Panc1 (cell line): ENCODE results near the gene SHF.

Experiments used
- POLR2AphosphoS5 ChIP-seq: IDR thresholded peaks from 2 replicates; pipeline ENCODE4 v1.6.1; 2012; ENCODE audit warnings: mild to moderate bottlenecking, low read depth, low read length, moderate library complexity
- TF ChIP-seq, protein P1 (sequence below), 2 experiments: IDR thresholded peaks; 2 replicates each; pipeline ENCODE4 v1.6.1; 2011 to 2012; ENCODE audit warnings: low read depth in 2 of 2, control low read depth in 1 of 2, low read length in 1 of 2, mild to moderate bottlenecking in 1 of 2, moderate library complexity in 1 of 2; ENCODE audit not compliant: insufficient read depth in 1 of 2
- TF ChIP-seq, protein P2 (sequence below): fragments of 450-650 bp; IDR thresholded peaks from 2 replicates; pipeline ENCODE4 v1.5.1; 2017; ENCODE audit warnings: mild to moderate bottlenecking

DNA sequence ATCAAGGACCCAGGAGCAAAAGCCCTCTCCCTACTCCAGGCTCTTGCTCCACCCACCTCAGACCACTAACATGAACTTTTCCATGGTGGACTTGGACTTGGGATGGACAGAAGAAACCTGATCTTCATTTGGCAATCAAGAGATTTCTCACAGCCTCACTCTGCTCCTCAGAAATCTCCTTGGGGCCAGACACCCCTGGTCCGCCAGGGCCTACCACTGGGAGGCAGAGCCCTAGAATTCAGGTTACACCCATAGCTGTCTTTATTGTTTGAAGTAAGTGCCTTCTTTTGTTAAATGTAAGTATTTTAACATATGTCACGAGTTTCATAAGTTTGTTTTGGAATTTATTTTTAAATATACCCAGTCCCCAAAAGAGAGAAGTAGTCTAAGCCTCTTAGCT is 13.2 kb downstream of the SHF start:
- TF ChIP-seq, protein P1, sequence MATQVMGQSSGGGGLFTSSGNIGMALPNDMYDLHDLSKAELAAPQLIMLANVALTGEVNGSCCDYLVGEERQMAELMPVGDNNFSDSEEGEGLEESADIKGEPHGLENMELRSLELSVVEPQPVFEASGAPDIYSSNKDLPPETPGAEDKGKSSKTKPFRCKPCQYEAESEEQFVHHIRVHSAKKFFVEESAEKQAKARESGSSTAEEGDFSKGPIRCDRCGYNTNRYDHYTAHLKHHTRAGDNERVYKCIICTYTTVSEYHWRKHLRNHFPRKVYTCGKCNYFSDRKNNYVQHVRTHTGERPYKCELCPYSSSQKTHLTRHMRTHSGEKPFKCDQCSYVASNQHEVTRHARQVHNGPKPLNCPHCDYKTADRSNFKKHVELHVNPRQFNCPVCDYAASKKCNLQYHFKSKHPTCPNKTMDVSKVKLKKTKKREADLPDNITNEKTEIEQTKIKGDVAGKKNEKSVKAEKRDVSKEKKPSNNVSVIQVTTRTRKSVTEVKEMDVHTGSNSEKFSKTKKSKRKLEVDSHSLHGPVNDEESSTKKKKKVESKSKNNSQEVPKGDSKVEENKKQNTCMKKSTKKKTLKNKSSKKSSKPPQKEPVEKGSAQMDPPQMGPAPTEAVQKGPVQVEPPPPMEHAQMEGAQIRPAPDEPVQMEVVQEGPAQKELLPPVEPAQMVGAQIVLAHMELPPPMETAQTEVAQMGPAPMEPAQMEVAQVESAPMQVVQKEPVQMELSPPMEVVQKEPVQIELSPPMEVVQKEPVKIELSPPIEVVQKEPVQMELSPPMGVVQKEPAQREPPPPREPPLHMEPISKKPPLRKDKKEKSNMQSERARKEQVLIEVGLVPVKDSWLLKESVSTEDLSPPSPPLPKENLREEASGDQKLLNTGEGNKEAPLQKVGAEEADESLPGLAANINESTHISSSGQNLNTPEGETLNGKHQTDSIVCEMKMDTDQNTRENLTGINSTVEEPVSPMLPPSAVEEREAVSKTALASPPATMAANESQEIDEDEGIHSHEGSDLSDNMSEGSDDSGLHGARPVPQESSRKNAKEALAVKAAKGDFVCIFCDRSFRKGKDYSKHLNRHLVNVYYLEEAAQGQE (IDR thresholded peaks at IDR 0.05; ENCODE audit: insufficient read depth in 1 of 2, low read depth in 2 of 2, low read length in 1 of 2), result no peak
- TF ChIP-seq, protein P2, sequence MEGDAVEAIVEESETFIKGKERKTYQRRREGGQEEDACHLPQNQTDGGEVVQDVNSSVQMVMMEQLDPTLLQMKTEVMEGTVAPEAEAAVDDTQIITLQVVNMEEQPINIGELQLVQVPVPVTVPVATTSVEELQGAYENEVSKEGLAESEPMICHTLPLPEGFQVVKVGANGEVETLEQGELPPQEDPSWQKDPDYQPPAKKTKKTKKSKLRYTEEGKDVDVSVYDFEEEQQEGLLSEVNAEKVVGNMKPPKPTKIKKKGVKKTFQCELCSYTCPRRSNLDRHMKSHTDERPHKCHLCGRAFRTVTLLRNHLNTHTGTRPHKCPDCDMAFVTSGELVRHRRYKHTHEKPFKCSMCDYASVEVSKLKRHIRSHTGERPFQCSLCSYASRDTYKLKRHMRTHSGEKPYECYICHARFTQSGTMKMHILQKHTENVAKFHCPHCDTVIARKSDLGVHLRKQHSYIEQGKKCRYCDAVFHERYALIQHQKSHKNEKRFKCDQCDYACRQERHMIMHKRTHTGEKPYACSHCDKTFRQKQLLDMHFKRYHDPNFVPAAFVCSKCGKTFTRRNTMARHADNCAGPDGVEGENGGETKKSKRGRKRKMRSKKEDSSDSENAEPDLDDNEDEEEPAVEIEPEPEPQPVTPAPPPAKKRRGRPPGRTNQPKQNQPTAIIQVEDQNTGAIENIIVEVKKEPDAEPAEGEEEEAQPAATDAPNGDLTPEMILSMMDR, result no peak
- TF ChIP-seq POLR2AphosphoS5, result no peak
